ENCODE results near the gene B4GALNT3.

The B4GALNT3 gene

GRCh38 chr12:602700-603068, 142.9 kb downstream of the B4GALNT3 start:
- DNase-seq = no peak

- no peak for DNase-seq
Observed at GRCh38 chr12:604956-605355, 145.2 kb downstream of the B4GALNT3 start.

- no peak for DNase-seq
Observed at GRCh38 chr12:607541-608001, 147.8 kb downstream of the B4GALNT3 start.

DNA sequence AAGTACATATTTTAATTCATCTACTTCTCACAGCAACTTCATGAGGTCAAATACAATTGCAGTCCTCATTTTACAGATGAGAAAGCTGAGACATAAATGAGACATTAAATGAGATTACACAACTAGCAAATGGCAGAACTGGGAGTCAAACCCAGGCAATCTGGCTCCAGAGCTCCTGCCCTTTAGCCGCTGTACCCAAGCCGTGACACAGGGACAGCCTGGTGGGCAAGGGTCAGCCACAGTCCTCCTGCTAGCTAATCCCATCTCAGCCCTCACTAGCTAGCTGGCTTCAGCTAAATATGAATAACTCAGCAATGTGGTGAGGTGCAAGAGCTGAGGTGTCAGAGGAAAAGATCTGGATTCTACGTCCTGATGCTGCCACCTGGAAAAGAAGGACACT, 148.7 kb downstream of the B4GALNT3 start:
- no peak for DNase-seq

- DNase-seq = no peak
Observed at GRCh38 chr12:608921-609320, 149.2 kb downstream of the B4GALNT3 start.

DNA sequence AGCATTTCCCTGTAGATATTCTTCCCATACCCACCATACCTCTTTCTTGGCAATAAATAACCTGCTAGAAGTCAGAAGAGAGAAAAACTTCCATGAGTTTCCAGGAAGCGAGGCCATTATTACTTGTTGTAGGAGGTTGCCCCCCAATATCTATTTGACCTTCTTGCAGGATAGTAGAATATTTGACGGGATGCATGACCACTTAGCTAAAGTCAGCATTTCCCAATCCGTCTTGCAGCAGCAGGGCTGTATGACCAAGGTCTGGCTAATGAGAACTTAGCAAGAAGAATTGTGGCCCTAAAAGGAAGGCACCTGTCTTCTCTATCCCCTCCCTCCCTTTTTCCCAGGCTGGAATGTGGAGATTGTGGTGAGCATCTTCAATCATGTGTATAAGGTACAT, 152.0 kb downstream of the B4GALNT3 start:
- no peak for DNase-seq

DNA sequence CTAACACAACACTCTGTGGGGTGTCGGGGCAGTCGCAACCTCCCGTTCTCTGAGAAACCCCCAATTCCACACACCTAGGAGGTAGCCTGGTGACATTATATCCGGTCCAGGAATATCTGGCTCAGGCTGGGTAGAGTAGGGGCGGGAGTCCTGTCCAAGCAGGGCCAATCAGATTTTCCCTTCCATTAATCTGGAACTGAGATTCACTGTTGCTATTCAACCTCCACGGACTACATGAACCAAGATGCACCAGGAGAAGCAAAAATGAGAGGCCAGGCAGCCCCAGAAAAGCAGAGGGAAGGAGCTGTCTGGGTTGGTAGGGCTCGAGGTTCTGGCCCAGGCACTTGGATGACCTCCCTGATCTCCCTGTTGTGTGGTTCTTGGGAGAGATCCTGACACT, 152.6 kb downstream of the B4GALNT3 start:
- no peak for DNase-seq

GRCh38 chr12:612886-613285, 153.1 kb downstream of the B4GALNT3 start:
- DNase-seq = no peak

Data from stimulated activated CD4-positive, alpha-beta T cell treated with anti-CD3 and anti-CD28 coated beads, Interleukin-12 subunit alpha, Interleukin-12 subunit beta, amount 100 ng/mL, for 4 hours (primary cell).